ENCODE data around the gene LLGL2. TPM values are rescaled to one million over a fixed set of nuclear protein-coding genes. Genes with fewer than 3 reads are reported as not detected.
A peak's percentile ranks its signal among the peaks of the same experiment; 100 is the strongest.

The LLGL2 gene
- total RNA-seq, 2 donors from 2014 or later = 113 to 251 TPM

DNA sequence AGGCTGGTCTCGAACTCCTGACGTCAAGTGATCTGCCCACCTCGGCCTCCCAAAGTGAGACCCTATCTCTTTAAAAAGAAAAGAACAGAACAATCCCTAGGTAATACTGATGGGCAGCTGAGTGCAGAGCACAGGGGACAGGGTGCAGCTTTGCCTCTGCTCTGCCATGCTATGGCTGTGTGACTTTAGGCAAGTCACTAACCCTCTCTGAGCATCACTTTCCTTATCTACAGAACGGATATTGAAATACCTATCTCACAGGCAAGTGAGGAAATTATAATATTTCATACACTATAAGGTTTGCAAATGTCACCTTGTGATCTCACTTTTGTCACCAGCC lies 14.3 kb upstream of the LLGL2 start:
- TF ChIP-seq, protein P1, sequence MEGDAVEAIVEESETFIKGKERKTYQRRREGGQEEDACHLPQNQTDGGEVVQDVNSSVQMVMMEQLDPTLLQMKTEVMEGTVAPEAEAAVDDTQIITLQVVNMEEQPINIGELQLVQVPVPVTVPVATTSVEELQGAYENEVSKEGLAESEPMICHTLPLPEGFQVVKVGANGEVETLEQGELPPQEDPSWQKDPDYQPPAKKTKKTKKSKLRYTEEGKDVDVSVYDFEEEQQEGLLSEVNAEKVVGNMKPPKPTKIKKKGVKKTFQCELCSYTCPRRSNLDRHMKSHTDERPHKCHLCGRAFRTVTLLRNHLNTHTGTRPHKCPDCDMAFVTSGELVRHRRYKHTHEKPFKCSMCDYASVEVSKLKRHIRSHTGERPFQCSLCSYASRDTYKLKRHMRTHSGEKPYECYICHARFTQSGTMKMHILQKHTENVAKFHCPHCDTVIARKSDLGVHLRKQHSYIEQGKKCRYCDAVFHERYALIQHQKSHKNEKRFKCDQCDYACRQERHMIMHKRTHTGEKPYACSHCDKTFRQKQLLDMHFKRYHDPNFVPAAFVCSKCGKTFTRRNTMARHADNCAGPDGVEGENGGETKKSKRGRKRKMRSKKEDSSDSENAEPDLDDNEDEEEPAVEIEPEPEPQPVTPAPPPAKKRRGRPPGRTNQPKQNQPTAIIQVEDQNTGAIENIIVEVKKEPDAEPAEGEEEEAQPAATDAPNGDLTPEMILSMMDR (IDR thresholded peaks at IDR 0.05) = no peak
- TF ChIP-seq POLR2A (IDR thresholded peaks at IDR 0.05) = no peak
- intact Hi-C loops (cut with DNase I) = no loop called here
- Histone ChIP-seq H3K27ac (peak overlapping the region in 3 of 4 donors; percentile 25 to 44 (median 35)), H3K27me3 (no peaks in the 10 kb centered on the region), H3K36me3 (replicated peaks in 1 of 2; ENCODE audit: insufficient read depth in 1 of 2, low read depth in 2 of 2) (no peaks in the 10 kb centered on the region), H3K4me3 (no peak overlapping the region), H3K4me1 (peaks cover 53% of the 10 kb centered on the region), H3K9me3 (no peaks in the 10 kb centered on the region)
- ATAC-seq = no peak
- 79% methylated on average over 4 of the region's 4 CpGs for WGBS, 2 donors
- no peak for DNase-seq

DNA sequence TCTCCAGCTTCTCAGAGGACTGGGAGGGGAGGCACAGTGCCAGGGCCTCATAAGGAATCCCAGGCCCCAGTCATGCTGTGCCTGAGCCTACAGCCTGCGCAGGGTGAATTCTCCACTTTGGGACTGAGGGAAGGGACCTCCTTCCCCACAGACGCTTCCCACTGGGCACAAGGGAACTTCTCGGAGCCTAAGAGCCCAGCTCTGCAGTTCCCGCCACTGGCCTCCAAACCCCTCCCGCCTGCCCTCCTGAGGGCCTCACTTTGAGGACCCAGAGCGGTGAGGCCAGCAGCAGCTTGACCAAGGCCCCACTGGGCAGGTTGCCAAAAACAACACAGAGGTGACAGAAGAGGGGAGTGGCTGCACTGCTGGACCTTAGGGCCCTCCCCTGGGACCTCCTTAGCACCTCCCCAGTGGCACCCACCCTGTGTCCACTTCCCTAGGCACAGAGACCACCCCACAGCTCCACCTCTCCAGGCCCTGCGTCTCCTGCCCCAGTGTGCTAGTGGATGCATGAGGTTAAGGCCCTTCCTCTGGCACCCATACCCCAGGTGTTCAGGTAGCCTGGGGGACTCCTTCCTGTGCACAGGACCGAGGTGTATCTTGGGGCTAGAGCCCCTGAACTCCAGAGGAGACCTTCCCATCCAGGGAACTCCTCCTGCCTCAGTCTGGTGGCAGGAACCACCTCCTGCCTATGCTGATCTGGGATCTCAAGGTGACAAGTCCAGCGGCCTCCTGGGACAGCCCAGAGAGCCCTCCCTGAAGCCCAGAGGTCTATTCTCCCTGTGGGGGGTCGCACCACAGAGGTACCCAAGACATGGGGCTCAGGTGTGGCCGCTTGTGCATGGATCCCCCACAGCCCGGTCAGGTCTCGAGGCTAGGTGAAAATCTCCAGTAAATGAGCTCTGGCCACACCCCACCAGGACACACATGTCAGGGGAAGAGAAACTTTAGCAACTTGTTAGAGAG lies 13.6 kb upstream of the LLGL2 start:
- DNase-seq (peak; percentile 58 to 83 (median 72)), ATAC-seq (no peak)
- WGBS, 2 donors = 42 to 47% methylated on average over 10 to 13 of the region's 13 CpGs
- peak overlapping the region in 3 of 4 donors; percentile 25 to 44 (median 35) for H3K27ac ChIP-seq
- no peaks in the 10 kb centered on the region for H3K27me3 ChIP-seq
- peaks cover 53% of the 10 kb centered on the region for H3K4me1 ChIP-seq
- H3K4me3 ChIP-seq = no peak overlapping the region
- TF ChIP-seq, protein P1 (IDR thresholded peaks at IDR 0.05) = no peak
- no peak for TF ChIP-seq POLR2A (IDR thresholded peaks at IDR 0.05)
- intact Hi-C loops (cut with DNase I) = no loop called here
- no peaks in the 10 kb centered on the region for H3K36me3 ChIP-seq (replicated peaks in 1 of 2; ENCODE audit: insufficient read depth in 1 of 2, low read depth in 2 of 2)
- no peaks in the 10 kb centered on the region for H3K9me3 ChIP-seq

DNA sequence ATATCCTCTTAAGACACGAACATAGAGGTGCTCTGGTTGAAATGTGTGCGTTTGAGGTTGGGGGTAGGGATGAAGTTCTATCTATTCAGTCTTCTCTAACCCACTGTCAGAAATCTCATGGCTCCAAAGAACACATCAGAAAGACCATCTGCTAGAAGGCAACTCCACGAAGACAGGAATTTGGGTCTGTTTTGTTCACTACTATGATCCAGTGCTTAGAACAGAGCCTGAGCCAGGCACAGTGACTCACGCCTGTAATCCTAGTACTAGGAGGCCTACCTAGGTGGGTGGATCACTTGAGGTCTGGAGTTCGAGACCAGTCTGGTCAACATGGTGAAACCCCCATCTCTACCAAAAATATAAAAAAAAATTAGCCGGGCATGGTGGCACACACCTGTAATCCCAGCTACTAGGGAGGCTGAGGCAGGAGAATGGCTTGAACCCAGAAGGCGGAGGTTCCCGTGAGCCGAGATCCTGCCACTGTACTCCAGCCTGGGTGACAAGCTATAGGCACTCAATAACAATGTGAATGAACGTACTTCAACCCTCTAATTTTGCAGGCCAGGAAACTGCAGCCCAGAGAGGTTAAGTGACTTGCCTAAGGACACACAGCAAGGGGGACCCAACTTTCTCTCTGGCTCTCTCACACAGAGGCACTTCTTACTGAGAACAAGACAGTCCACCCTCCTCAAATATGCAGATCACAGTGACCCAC lies 12.4 kb upstream of the LLGL2 start:
- no peaks in the 10 kb centered on the region for H3K27me3 ChIP-seq
- H3K4me1 ChIP-seq = peaks cover 65% of the 10 kb centered on the region
- WGBS, 2 donors = 65 to 81% methylated on average over 9 to 10 of the region's 10 CpGs
- no peak for TF ChIP-seq POLR2A (IDR thresholded peaks at IDR 0.05)
- TF ChIP-seq, protein P1 (IDR thresholded peaks at IDR 0.05) = no peak
- H3K4me3 ChIP-seq = no peak overlapping the region
- H3K9me3 ChIP-seq = no peaks in the 10 kb centered on the region
- peak overlapping the region in 3 of 4 donors; percentile 25 to 89 (median 87) for H3K27ac ChIP-seq
- H3K36me3 ChIP-seq (replicated peaks in 1 of 2; ENCODE audit: insufficient read depth in 1 of 2, low read depth in 2 of 2) = no peaks in the 10 kb centered on the region
- DNase-seq (no peak), ATAC-seq (no peak)
- intact Hi-C loops (cut with DNase I) = no loop called here

DNA sequence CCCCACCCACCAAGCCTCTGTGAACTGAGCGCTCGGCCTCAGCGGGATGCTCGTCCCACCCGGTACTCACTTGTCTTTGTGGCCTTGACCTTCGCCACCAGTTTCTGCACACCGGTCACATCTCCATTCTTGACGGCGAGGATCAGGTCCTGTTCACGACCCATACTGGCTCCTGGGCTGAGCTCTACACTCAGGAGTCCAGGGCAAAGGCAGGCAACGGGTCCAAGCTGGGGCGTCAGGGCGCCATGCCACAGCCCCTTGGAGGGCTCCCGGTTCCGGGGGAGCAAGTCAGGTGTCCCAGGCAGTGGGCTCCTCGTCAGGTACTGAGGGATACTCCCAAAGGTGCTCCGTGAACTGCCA lies 11.9 kb upstream of the LLGL2 start:
- intact Hi-C loops (cut with DNase I) = no loop called here
- ATAC-seq (no peak), DNase-seq (no peak)
- Histone ChIP-seq H3K9me3 (no peaks in the 10 kb centered on the region), H3K4me3 (no peak overlapping the region), H3K27me3 (no peaks in the 10 kb centered on the region), H3K36me3 (replicated peaks in 1 of 2; ENCODE audit: insufficient read depth in 1 of 2, low read depth in 2 of 2) (no peaks in the 10 kb centered on the region), H3K27ac (peak overlapping the region in 2 of 4 donors; percentile 87 to 89), H3K4me1 (peaks cover 71% of the 10 kb centered on the region)
- WGBS, 2 donors = 79 to 80% methylated on average over 11 to 17 of the region's 17 CpGs
- TF ChIP-seq POLR2A (IDR thresholded peaks at IDR 0.05) = no peak
- TF ChIP-seq, protein P1 (IDR thresholded peaks at IDR 0.05) = no peak
